Caco-2 (cell line): ENCODE measurements around the gene SRSF2. TPM values are rescaled to one million over a fixed set of nuclear protein-coding genes. Genes with fewer than 3 reads are reported as not detected.

Experiments
- BruUV-seq: library from RNA; stranded (reverse); fragments of 400-500 nt; replicated peaks from 2 replicates; lab custom pipeline; 2021; lab: Mats Ljungman, UMichigan
- CTCF ChIA-PET: fragments of 300-600 bp; sonication (Branson Sonifier 250); formaldehyde crosslinking; loops from one replicate; lab custom pipeline; 2022; ENCODE audit warnings: antibody characterized with exemption; lab: Charles Lee
- POLR2A ChIA-PET: fragments of 300-600 bp; sonication (Branson Sonifier 250); formaldehyde crosslinking; loops from one replicate; lab custom pipeline; 2022; ENCODE audit warnings: antibody characterized with exemption; lab: Charles Lee
- DNase-seq, 2 experiments: peaks; one replicate each; pipeline versions ENCODE4 v3.0.0 to v3.0.0-alpha.2; 2020 to 2022
- H3K27me3 ChIP-seq: replicated peaks from 2 replicates; pipeline ENCODE4 v1.6.0; 2011; ENCODE audit warnings: low read length; ENCODE audit not compliant: control insufficient read depth, insufficient read depth
- H3K36me3 ChIP-seq: 2 replicates; pipeline ENCODE4 v1.5.1; 2011; ENCODE audit warnings: low read length; ENCODE audit not compliant: control insufficient read depth, insufficient read depth
- H3K4me1 ChIP-seq: fragments of 250-450 bp; sonication (Bioruptor Pico); 2 replicates; pipeline ENCODE4 v1.5.1; 2020; ENCODE audit warnings: mild to moderate bottlenecking
- H3K4me3 ChIP-seq: 2 replicates; pipeline ENCODE4 v1.5.1; 2011; ENCODE audit warnings: low read depth, mild to moderate bottlenecking, control low read depth, low read length
- H3K9me3 ChIP-seq: fragments of 250-450 bp; sonication (Bioruptor Pico); 2 replicates; pipeline ENCODE4 v1.5.1; 2020; ENCODE audit warnings: mild to moderate bottlenecking, moderate library complexity
- H3K27ac Mint-ChIP-seq: one replicate; pipeline ENCODE4 v1.8.0; 2022; ENCODE audit warnings: mixed read lengths; ENCODE audit not compliant: unreplicated experiment
- H3K27me3 Mint-ChIP-seq: one replicate; pipeline ENCODE4 v1.8.0; 2022; ENCODE audit warnings: mixed read lengths; ENCODE audit not compliant: insufficient read depth, unreplicated experiment
- H3K36me3 Mint-ChIP-seq: one replicate; pipeline ENCODE4 v1.8.0; 2022; ENCODE audit warnings: mild to moderate bottlenecking, mixed read lengths; ENCODE audit not compliant: insufficient read depth, unreplicated experiment
- H3K4me1 Mint-ChIP-seq: one replicate; pipeline ENCODE4 v1.8.0; 2022; ENCODE audit warnings: low read depth, mixed read lengths; ENCODE audit not compliant: unreplicated experiment
- H3K4me3 Mint-ChIP-seq: one replicate; pipeline ENCODE4 v1.8.0; 2022; ENCODE audit warnings: mild to moderate bottlenecking, moderate library complexity, mixed read lengths; ENCODE audit not compliant: unreplicated experiment
- H3K9me3 Mint-ChIP-seq: one replicate; pipeline ENCODE4 v1.8.0; 2022; ENCODE audit warnings: mixed read lengths; ENCODE audit not compliant: unreplicated experiment
- CTCF ChIP-seq, 2 experiments: fragments of 200-600 bp in 1 of 2; IDR thresholded peaks; 1 replicate in 1 of 2; 2 replicates in 1 of 2; pipeline versions ENCODE4 v1.5.1 to v1.8.0; 2011 to 2022; ENCODE audit warnings: antibody characterized with exemption in 1 of 2, control low read depth in 1 of 2, inconsistent platforms in 1 of 2, low read depth in 1 of 2, low read length in 1 of 2, mild to moderate bottlenecking in 1 of 2, moderate library complexity in 1 of 2; ENCODE audit not compliant: insufficient read depth in 1 of 2, severe bottlenecking in 1 of 2, unreplicated experiment in 1 of 2
- intact Hi-C: fragments of 100-400 bp; cut with micrococcal nuclease; formaldehyde crosslinking; loops from one replicate; pipeline ENCODE4 v1.10.0; 2022; ENCODE audit not compliant: unreplicated experiment
- total RNA-seq: library from RNA; stranded (reverse); gene quantifications from 2 replicates; pipeline ENCODE4 v1.2.3, GENCODE V29; 2022

Gene SRSF2
- total RNA-seq, 1 experiment from 2014 or later, result 356 TPM

- ChIA-PET POLR2A (interaction anchor here (0.6 to 0.7 kb wide), 2 partner anchors 25 to 146 kb away, joined by 3 to 4 read pairs; no protein-coding TSS in a partner anchor), CTCF (interaction anchor here (0.6 kb wide), 1 partner anchor 14 kb away, joined by 4 read pairs; no protein-coding TSS in a partner anchor)
- H3K4me3 Mint-ChIP-seq, result no peak overlapping the region
- H3K4me1 ChIP-seq, result peaks cover 15% of the 10 kb centered on the region
- H3K27me3 Mint-ChIP-seq, result no peaks in the 10 kb centered on the region
- H3K27me3 ChIP-seq, result no peaks in the 10 kb centered on the region
- TF ChIP-seq CTCF (IDR thresholded peaks at IDR 0.05; ENCODE audit: insufficient read depth in 1 of 2, low read depth in 1 of 2, low read length in 1 of 2, severe bottlenecking in 1 of 2, unreplicated experiment in 1 of 2), result no peak
- no peaks in the 10 kb centered on the region for H3K9me3 Mint-ChIP-seq
- peaks cover 20% of the 10 kb centered on the region for H3K4me1 Mint-ChIP-seq
- DNase-seq, result no peak
- no peak overlapping the region for H3K4me3 ChIP-seq
- no peaks in the 10 kb centered on the region for H3K9me3 ChIP-seq
- H3K36me3 ChIP-seq, result no peaks in the 10 kb centered on the region
- intact Hi-C loops, result no loop called here
- no TSS peak for BruUV-seq
- peaks cover 12% of the 10 kb centered on the region for H3K36me3 Mint-ChIP-seq
- H3K27ac Mint-ChIP-seq, result no peak overlapping the region
Observed at GRCh38 chr17:76702941-76703637, 34.0 kb downstream of the SRSF2 start.

- Histone ChIP-seq H3K9me3 (no peaks in the 10 kb centered on the region), H3K4me3 (no peak overlapping the region), H3K4me1 (peaks cover 24% of the 10 kb centered on the region), H3K36me3 (no peaks in the 10 kb centered on the region), H3K27me3 (no peaks in the 10 kb centered on the region)
- Mint-ChIP-seq H3K27ac (no peak overlapping the region), H3K4me1 (peaks cover 29% of the 10 kb centered on the region), H3K4me3 (no peak overlapping the region), H3K36me3 (peaks cover 16% of the 10 kb centered on the region), H3K27me3 (no peaks in the 10 kb centered on the region), H3K9me3 (no peaks in the 10 kb centered on the region)
- no peak for TF ChIP-seq CTCF (IDR thresholded peaks at IDR 0.05; ENCODE audit: insufficient read depth in 1 of 2, low read depth in 1 of 2, low read length in 1 of 2, severe bottlenecking in 1 of 2, unreplicated experiment in 1 of 2)
- ChIA-PET CTCF (no interaction called here), POLR2A (no interaction called here)
- intact Hi-C loops, result no loop called here
- no TSS peak for BruUV-seq
- DNase-seq, result no peak
Observed at GRCh38 chr17:76702076-76702475, 35.1 kb downstream of the SRSF2 start.

GRCh38 chr17:76701471-76701967, 35.6 kb downstream of the SRSF2 start:
- TF ChIP-seq CTCF (IDR thresholded peaks at IDR 0.05; ENCODE audit: insufficient read depth in 1 of 2, low read depth in 1 of 2, low read length in 1 of 2, severe bottlenecking in 1 of 2, unreplicated experiment in 1 of 2), result no peak
- H3K36me3 ChIP-seq, result no peaks in the 10 kb centered on the region
- peak overlapping the region; percentile 1 for H3K27ac Mint-ChIP-seq
- H3K36me3 Mint-ChIP-seq, result peaks cover 16% of the 10 kb centered on the region
- ChIA-PET CTCF (no interaction called here), POLR2A (no interaction called here)
- no peak for DNase-seq
- no peak overlapping the region for H3K4me3 ChIP-seq
- H3K4me1 Mint-ChIP-seq, result peaks cover 33% of the 10 kb centered on the region
- H3K4me3 Mint-ChIP-seq, result peak overlapping the region; percentile 6
- peaks cover 24% of the 10 kb centered on the region for H3K4me1 ChIP-seq
- no peaks in the 10 kb centered on the region for H3K9me3 ChIP-seq
- H3K27me3 Mint-ChIP-seq, result no peaks in the 10 kb centered on the region
- H3K9me3 Mint-ChIP-seq, result no peaks in the 10 kb centered on the region
- H3K27me3 ChIP-seq, result no peaks in the 10 kb centered on the region
- intact Hi-C loops, result no loop called here
- BruUV-seq, result no TSS peak
